Fibroblast of villous mesenchyme (primary cell): ENCODE measurements around the gene RFPL2. TPM values are rescaled to one million over a fixed set of nuclear protein-coding genes. Genes with fewer than 3 reads are reported as not detected.
"Not testable (repeated sequence)": the region's sequence is repeated elsewhere in the genome, so short reads cannot be mapped to it uniquely, and the experiment has no call there.

ENCODE experiments used
- DNase-seq: peaks from one replicate; pipeline ENCODE4 v3.0.0-alpha.2; 2010; ENCODE audit warnings: low read depth
- H3K4me3 ChIP-seq: 2 replicates; pipeline ENCODE4 v1.5.1; 2011; ENCODE audit warnings: low read depth, mild to moderate bottlenecking, low read length
- CTCF ChIP-seq: IDR thresholded peaks from 2 replicates; pipeline ENCODE4 v1.5.1; 2012; ENCODE audit warnings: low read depth, mild to moderate bottlenecking, low read length; ENCODE audit not compliant: insufficient read depth
- total RNA-seq: library from RNA; depleted of rRNA; stranded (reverse); fragments of >200 nt; gene quantifications from 2 replicates; pipeline ENCODE4 v1.2.3, GENCODE V29; 2012

The RFPL2 gene
- total RNA-seq, 1 donor: not detected

- TF ChIP-seq CTCF: no peak
- no peak overlapping the region for H3K4me3 ChIP-seq
- DNase-seq: no peak
These were observed 40.6 kb downstream of the RFPL2 start for GRCh38 chr22:32164075-32164860.

GRCh38 chr22:32160411-32160810 is 44.5 kb downstream of the RFPL2 start:
- H3K4me3 ChIP-seq, DNase-seq: not testable (repeated sequence)

- no peak within 1 kb of the TSS for H3K4me3 ChIP-seq
- TF ChIP-seq CTCF: no peak
- DNase-seq: no peak
These were observed 46.0 kb downstream of the RFPL2 start, which contains the start of gene C22orf42 for GRCh38 chr22:32158712-32159533. C22orf42 (minus strand) TSS chr22:32159303; CDS start chr22:32159215, 88 bp downstream.

- H3K4me3 ChIP-seq, DNase-seq: not testable (repeated sequence)
These were observed 47.2 kb downstream of the RFPL2 start for GRCh38 chr22:32157632-32158031.

- not testable (repeated sequence) for H3K4me3 ChIP-seq, DNase-seq
These were observed 50.1 kb downstream of the RFPL2 start for GRCh38 chr22:32154727-32155126.

GRCh38 chr22:32151641-32152040 is 53.2 kb downstream of the RFPL2 start:
- not testable (repeated sequence) for DNase-seq, H3K4me3 ChIP-seq

- not testable (repeated sequence) for DNase-seq, H3K4me3 ChIP-seq
These were observed 54.2 kb downstream of the RFPL2 start for GRCh38 chr22:32150647-32151046.

GRCh38 chr22:32148372-32148771 is 56.5 kb downstream of the RFPL2 start:
- not testable (repeated sequence) for DNase-seq

GRCh38 chr22:32147128-32147527 is 57.7 kb downstream of the RFPL2 start:
- not testable (repeated sequence) for DNase-seq, H3K4me3 ChIP-seq

More at GRCh38 chr22:32148372-32148771, 56.5 kb downstream of the RFPL2 start:
- H3K4me3 ChIP-seq: not testable (repeated sequence)

- no peak for DNase-seq
- no peak for TF ChIP-seq CTCF
- no peak overlapping the region for H3K4me3 ChIP-seq
These were observed 60.2 kb downstream of the RFPL2 start for GRCh38 chr22:32144496-32145274.
